Fibroblast of the aortic adventitia (primary cell): ENCODE measurements around the gene TNXB. TPM values are rescaled to one million over a fixed set of nuclear protein-coding genes. Genes with fewer than 3 reads are reported as not detected.
A peak's percentile ranks its signal among the peaks of the same experiment; 100 is the strongest.

ENCODE experiments used
- DNase-seq: peaks from one replicate; pipeline ENCODE4 v3.0.0-alpha.2; 2010; ENCODE audit warnings: low read depth
- H3K4me3 ChIP-seq: 2 replicates; pipeline ENCODE4 v1.5.1; 2011; ENCODE audit warnings: low read depth, mild to moderate bottlenecking, control low read depth, low read length, moderate library complexity
- total RNA-seq: library from RNA; depleted of rRNA; stranded (reverse); fragments of >200 nt; gene quantifications from 2 replicates; pipeline ENCODE4 v1.2.3, GENCODE V29; 2012; ENCODE audit warnings: low replicate concordance
- TF ChIP-seq, protein P1 (sequence below): IDR thresholded peaks from 2 replicates; pipeline ENCODE4 v1.5.1; 2011; ENCODE audit warnings: mild to moderate bottlenecking, low read length, control low read depth, inconsistent platforms; ENCODE audit not compliant: insufficient read depth

Gene TNXB
- total RNA-seq, 1 donor = 54.0 TPM

DNA sequence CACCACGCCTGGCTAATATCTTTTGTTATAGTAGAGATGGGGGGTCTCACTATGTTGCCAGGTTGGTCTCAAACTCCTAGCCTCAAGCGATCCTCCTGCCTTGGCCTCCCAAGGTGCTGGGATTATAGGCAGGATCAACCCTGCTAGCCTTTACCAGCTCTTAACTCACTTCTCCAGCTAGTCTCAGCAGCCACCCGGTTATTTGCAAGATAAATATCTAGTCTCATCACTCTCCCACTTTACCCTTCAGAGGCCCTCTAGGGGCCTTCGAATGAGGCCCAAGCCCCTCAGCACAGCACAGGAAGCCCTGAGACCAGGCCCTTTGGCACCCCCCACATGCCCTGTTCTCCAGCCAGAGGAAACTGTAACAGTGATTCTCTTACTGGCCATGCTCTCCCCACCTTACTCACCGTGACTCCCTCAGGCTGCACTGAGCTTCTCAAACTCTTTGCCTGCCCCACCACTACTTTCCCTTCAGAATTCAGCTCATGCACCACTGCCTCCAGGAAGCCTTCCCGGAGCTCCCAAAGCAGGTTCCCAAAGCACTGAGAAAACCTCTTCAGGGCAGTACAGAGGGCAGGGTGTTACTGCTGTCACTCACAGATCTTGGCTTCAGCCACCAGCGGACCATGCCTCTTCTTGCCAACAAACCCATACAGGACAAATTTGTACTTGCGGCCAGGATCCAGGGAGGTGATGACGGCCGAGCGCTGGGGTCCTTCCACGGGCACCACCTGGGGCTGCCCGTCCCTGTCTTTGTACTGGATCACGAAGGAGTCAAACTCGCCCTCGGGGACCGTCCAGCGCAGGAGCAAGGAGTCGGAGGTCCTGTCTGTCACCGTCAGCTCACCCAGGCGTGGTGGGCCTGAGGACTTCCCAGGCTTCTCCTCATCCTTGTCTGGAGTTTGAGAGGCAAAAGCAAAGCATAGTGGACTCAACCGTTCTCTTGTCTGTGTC lies 25.0 kb downstream of the TNXB start:
- DNase-seq = no peak
- TF ChIP-seq, protein P1, sequence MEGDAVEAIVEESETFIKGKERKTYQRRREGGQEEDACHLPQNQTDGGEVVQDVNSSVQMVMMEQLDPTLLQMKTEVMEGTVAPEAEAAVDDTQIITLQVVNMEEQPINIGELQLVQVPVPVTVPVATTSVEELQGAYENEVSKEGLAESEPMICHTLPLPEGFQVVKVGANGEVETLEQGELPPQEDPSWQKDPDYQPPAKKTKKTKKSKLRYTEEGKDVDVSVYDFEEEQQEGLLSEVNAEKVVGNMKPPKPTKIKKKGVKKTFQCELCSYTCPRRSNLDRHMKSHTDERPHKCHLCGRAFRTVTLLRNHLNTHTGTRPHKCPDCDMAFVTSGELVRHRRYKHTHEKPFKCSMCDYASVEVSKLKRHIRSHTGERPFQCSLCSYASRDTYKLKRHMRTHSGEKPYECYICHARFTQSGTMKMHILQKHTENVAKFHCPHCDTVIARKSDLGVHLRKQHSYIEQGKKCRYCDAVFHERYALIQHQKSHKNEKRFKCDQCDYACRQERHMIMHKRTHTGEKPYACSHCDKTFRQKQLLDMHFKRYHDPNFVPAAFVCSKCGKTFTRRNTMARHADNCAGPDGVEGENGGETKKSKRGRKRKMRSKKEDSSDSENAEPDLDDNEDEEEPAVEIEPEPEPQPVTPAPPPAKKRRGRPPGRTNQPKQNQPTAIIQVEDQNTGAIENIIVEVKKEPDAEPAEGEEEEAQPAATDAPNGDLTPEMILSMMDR = no peak
- no peak overlapping the region for H3K4me3 ChIP-seq

DNA sequence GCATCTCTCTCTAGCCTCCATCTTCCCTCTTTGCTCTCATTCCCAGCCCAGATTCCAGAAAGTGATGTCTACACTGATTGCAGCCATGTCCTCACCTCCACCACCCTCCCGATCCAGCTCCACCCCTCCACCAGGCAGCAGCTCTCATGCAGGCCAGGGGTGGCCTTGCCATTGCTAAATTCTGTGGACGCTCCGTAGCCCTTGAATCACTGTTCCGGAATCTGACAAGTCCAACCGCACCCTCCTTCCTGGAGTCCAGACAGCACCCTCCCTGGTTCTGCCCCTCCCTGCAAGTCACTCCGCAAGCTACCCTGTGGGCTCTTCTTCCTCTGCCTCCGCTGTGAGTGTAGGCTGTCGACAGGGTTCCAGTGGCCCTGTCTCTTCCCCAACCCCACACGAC lies 26.2 kb downstream of the TNXB start:
- DNase-seq = peak; percentile 96
- TF ChIP-seq, protein P1 = no peak
- no peak overlapping the region for H3K4me3 ChIP-seq

DNA sequence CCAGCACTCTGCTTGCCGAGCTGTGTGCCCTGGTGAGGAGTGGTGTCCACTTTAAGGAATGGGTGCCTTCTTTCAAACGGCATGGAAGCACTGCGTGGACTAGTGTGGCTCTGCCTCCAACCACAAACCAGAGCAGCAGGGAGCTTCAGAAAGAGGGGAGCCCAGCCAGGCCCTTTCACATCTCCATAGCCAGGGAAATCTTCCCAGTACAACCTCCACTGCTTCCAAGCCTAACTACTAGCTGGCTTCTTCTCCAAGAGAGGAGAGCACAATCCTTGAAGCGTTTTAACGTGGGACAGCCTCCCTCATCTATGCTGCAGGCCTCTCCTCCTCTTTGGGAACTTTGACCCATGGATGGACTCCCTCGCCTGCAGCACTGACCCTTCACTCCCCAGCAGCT lies 26.7 kb downstream of the TNXB start:
- DNase-seq = peak; percentile 43
- TF ChIP-seq, protein P1 = no peak
- H3K4me3 ChIP-seq = no peak overlapping the region

DNA sequence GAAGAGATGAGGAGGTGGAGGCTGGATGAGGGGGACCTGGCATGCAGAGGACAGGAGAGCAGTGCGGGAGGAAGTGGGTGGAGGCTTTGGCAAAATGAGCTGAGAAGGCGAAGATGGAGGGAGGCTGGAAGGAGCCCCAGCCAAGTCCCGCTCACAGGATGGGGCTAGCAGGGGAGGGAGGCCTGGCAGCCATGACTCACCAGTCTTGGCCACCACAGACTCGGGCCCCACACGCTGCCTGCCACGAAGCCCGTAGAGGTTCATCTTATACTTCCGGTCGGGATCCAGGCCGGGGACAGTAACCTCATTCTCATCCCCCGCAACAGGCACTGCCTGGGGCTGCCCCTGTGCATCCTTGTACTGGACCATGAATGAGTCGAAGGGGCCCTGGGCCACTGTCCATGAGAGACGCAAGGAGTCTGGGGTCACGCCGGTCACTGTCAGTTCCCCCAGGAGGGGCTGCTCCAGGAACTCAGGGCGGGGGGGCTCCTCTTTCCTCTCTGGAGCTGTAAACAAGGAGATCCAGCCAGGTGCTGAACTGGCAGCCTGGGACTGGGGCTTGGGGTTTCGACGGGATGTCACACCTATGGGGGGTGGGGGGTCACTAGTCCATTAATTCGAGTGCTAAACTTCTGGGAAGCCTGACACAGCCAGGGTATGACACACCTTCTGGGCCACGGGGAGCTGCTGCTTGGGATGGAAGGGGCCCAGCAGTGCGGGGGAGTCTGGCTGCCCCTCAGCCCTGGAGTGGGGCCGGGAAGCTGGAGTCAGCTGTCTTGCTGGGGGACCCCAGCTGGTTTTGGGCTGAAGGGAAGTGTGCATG lies 27.8 kb downstream of the TNXB start:
- DNase-seq = peak; percentile 90
- H3K4me3 ChIP-seq = no peak overlapping the region
- TF ChIP-seq, protein P1 = no peak

GRCh38 chr6:32079566-32080290 lies 29.4 kb downstream of the TNXB start:
- DNase-seq = no peak
- no peak overlapping the region for H3K4me3 ChIP-seq
- TF ChIP-seq, protein P1 = peak; percentile 2

GRCh38 chr6:32076321-32076809 lies 32.8 kb downstream of the TNXB start:
- peak; percentile 95 for DNase-seq
- no peak overlapping the region for H3K4me3 ChIP-seq
- TF ChIP-seq, protein P1 = no peak
